ENCODE data around the gene SPDYE16.
"Not testable (repeated sequence)": the region's sequence is repeated elsewhere in the genome, so short reads cannot be mapped to it uniquely, and the experiment has no call there.

- TF ChIP-seq TARDBP (IDR thresholded peaks at IDR 0.05); ELF4 (IDR thresholded peaks at IDR 0.05); ARNT (IDR thresholded peaks at IDR 0.05); FOXM1 (IDR thresholded peaks at IDR 0.05; ENCODE audit: borderline replicate concordance); SUZ12 (IDR thresholded peaks at IDR 0.05); FOXA1 (IDR thresholded peaks at IDR 0.05); BHLHE40 (IDR thresholded peaks at IDR 0.05; ENCODE audit: borderline replicate concordance); PKNOX1 (IDR thresholded peaks at IDR 0.05); LEF1 (IDR thresholded peaks at IDR 0.05; ENCODE audit: borderline replicate concordance): not testable (repeated sequence)
Observed at GRCh38 chr7:76526183-76526582, 16.9 kb downstream of the SPDYE16 start.

Measured in HEK293T (cell line).